HG02973 (cell line): ENCODE results near the gene CLIC6.

ENCODE experiments used
- ATAC-seq: cut with Tn5 transposase; IDR thresholded peaks from one replicate; pipeline ENCODE4 v1.9.1; 2021; ENCODE audit warnings: moderate library complexity; ENCODE audit not compliant: unreplicated experiment

CLIC6 gene

DNA sequence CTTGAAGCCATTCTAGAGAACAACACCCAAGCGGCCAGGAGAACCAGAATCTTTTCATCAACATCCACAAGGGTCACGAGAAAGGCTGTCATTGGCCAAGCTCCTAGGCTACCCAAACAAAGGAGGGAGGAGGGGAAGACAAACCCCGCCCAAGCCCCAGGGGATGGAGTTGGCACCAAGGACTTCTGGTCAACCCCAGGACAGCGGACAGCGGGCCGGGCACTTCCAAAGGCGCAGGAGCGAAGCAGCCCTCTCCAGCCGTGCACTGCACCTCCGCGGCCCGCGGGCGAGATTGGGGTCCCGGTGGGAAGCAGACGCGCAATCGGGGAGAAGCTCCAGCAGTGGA, at the start of gene CLIC6:
CLIC6 (plus strand) TSS at position 192 of the 346 bp plus-strand sequence. CDS start 395 bp downstream, outside the sequence.
- ATAC-seq, result no peak

DNA sequence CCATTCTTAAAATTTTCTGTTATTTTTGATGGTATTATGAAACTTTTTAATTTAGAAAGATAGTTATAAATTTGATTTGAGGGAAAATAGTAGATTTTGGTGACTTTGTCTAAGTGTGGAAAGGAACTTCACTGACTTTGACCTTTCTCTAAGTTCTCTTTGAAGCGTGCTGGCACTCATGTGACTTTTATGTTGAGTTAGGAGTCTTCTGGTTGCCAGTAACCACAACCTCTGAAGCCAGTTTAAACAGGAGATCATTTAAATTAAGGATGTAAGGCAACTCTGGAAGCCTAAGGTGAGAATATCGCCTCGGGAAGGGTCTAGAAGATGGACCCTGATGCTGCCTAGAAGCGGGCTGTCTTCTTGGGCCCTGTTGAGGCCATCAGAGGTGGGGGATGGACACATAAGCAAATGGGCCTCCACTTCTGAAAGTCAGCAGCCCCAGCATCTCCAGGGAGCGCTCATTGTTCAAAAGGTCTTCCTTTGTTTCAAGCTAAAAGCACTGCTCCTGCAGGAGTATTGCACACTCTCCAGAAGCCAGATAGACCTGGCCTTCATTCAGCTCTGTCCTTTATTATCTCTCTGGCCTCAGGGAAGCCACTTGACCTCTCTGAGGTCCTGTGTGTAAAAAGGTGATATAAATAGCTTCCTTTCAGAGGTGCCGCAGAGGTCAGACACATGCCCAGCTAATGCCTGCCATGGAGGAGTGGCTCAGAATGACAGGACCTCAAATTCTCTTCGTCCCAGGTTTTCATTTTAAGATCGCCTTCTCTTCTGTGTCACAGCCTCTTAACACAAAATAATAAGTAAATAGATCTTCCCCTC, 48.7 kb upstream of the CLIC6 start:
- no peak for ATAC-seq

DNA sequence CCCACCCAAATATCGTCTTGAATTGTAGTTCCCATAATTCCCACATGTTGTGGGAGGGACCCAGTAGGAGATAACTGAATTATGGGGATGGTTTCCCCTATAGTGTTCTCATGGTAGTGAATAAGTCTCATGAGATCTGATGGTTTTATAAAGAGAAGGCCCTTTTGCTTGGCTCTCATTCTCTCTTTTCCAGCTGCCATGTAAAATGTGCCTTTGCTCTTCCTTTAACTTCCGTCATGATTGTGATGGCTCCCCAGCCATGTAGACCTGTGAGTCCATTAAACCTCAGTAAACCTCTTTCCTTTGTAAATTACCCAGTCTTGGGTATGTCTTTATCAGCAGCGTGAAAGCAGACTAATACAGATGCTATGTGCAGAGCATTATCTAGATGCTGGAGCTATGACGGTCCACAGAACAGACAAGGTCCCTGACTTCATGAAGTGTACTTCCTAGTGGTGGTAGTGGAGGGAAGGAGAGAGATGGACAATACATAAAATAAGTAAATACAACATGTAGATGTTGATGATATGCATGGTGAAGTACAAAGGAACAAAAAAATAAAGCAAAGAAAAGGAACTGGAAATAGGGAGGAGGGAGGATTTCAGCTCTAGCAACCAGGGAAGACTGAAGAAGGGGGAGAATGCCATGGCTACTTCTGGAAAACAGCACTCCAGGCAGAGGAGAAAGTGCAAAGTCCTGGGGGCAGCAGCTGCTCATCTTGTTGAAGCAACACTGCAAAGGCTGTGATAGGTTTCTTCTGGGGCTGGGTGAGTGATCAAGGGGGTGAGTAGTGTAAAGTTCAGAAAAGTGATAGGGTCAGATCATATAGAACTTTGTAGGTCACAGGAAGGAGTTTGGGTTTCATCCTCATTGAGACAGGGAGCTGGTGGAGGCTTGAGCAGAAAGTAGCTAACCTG, 47.1 kb upstream of the CLIC6 start:
- no peak for ATAC-seq

DNA sequence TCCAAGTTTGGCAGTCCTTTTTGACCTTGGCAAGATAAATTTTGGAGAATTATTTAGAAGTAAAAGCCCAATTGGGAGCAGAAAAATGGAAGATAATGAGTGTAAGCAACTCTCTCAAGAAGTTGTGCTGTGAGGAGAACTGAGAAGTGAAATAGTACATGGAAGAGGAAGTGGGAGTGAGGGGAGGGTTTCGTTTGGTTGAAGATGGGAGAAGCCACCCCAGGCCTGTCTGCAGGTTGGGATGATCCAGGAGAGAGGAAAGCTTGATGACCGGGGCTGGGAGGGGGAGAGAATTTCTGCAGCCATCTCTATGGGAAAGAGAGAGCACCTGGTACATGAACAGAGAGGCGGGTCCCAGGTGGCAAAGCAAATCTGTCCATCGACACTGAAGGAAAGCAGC, 45.3 kb upstream of the CLIC6 start:
- ATAC-seq, result no peak

DNA sequence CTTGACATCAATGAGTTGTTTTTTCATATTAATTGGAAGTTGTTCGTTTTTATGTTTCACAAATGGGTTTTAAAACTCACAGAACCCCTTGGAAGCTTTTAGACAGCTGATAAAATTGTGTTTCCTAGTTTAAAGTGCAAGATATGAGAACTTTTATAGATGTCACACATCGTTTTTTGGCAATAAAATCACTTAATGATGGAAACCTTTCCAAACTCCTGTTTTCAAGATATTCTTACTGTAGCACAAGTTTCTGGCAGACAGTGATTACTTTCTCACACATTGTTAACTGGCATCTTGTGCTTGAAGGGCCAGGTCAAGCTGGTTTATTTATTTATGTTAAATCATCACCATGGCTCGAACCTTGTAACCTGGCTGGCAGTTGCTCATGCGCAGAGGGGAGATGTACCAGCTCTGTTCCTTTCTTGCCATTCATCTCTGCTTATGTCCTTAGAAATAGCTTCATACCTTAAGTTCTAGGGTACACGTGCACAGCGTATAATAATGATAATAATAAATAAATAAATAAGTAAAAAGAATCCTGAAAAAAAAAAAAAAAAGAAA, 43.7 kb upstream of the CLIC6 start:
- no peak for ATAC-seq

DNA sequence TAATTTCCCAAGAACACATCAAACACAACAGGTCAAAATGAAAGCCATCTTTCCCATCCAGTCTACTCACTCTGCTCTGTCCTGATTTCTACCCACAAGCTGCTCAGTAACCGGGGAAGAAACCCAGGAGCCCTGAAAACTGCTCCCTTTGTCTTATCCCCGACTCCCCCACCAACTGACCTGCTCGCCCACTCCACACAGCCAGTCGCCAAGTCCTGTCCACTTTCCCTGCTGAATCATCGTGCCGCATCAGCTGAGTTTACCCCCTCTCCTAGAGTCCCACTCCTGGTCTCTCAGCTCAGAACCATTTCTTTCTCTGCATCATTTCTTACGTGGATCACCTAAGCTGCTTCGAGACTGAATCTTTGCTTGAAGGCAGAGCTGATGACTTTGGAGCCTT, 42.7 kb upstream of the CLIC6 start:
- ATAC-seq, result no peak

DNA sequence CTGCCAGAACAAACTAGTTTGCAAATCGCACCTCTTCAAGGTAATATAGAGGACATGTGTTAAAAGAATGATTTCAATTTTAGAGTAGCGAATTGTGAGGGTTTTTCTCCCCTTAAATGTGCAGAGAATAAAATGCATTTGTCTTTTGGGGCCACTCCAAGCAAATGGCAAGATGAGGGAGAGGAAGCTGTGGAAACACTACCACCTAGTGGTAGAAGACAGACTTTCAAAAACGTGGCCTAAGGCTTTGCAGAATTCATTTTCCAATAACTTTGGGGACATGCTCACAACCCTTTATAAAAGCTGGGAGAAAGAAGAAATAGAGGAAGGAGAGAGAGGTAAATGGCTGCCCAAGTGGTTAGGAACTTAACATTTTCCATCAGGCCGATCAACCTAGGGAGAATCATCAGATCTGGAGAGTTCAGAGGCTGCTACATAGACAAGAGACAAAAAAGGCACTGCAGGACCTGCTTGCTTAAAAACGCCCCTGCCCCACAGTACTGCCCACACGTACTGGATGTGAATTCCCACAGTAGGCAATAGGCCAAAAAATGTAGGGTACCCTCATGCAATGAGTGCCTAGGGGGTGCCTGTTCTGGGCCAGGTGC, 38.2 kb upstream of the CLIC6 start:
- no peak for ATAC-seq

DNA sequence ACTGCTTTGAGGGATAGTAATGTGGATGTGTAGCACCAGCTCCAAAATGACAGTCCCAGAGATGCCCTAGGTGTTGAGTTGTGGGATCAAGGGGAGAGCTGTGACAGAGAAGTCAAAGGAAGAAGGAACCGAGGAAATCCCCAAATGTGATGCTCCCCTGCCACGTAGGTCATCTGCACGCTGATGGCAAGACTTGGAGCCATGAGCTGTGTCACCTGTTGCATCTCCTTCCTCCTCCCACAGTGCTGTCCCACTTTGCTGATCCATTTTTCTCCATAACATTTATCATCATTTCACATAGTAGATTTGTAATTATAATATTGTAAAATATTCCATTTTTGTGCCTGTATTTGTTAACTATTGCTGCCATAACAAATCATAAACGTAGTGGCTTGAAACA, 36.3 kb upstream of the CLIC6 start:
- no peak for ATAC-seq

DNA sequence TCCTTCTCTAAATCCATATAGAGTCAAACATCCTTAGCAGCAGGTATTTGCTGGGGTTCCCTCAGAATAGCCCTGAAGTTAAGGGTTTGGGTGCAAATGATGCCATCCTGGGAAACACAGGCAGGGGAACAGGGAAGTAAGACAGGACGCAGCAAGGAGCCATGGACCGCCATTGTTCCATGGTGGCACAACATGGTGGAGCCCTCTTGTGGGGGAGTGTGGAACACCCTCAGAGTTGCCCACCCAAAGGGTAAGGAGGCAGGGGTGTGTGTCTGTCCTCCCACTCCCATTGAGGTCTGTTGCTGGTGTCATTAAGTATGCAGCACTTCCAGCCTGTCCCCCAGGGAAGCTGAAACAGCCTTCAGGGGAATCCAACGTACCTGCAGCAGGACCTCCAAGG, 33.5 kb upstream of the CLIC6 start:
- no peak for ATAC-seq

DNA sequence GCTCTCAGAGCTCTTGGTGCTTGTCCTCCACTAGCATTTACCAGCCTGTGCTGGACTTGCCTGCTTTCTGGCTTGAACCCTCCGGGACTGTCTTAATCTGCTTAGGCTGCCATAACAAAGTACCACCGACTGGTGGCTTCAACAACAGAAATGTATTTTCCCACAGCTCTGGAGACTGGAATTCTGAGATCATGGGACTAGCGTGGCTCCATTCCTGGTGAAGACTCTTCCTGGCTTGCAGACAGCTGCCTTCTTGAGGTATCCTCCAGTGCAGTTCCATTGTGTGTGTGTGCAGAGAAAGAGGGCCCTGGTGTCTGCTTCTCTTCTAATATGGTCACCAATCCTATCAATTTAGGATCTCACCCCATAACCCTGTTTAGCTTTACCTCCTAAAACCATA, 31.8 kb upstream of the CLIC6 start:
- ATAC-seq, result no peak

DNA sequence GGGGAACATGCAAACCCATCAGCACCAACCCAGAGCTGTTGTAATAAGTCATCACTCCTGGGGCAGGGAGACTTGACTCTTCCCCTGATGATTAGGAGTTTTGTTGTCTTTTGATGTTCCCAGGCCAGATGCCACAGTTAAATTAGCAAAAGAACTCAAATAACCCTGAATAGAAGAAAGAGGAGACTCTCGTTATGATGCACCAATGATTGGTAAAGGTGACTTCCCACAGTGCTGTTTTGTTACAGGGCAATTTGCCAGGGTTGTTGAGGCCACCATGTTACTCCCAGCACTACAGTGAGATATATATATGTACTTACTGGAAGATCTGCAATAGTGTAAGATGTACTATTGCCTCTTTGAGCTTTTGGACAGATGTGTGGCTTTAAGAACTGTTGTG, 29.5 kb upstream of the CLIC6 start:
- ATAC-seq, result no peak

DNA sequence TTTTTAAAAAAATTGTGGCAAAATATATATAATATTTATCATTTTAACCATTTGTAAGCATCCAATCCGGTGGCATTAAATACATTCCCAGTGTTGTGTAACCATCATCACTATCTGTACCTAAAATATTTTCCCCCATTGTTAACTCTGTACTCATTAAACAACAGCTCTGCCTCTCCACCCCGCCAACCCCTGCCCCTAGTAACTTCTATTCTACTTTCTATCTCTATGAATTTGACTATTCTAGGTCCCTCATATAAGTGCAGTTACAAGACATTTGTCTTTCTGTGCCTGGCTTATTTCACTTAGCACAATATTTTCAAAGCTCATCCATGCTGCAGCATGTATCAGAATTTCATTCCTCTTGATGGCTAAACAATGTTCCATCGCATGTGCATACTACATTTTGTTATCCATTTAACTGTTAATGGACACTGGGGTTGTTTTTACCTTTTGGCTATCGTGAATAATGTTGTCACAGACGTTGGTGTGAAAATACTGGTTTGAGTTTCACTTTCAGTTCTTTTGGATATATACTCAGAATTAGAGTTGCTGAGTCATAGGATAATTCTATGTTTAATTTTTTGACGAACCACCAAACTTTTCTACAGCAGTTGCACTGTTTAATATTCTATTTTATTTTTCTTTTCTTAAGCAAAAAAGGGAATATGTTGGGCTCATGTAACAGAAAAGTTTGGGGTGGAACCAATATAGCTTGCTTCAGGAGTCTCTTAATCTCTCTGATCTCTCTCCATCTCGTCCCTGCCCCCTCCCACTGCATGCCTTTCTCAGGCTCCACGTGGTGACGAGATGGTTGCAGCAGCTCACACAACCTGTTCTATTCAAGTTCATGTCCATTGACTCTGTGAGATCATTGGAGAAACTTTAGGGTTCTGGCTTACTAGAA, 28.7 kb upstream of the CLIC6 start:
- peak; percentile 43 for ATAC-seq

DNA sequence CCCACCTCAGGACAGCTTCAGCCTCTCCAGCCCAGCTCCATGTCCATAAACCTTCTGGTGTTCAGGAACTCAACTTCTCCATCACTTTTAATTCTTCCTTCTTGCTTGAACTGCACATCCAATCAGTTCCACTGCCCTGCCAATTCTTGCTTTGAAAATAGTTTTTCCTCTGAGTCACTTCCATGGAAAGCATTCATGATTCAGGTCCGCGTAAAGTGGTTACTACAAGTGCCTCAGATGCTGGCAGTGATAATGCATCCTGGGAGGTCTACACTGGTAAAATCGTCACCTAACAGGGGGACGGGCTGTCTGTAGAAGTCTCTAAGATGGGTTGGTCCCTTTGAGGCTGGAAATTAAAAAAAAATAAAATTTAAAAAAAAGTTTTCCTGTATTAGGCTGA, 27.9 kb upstream of the CLIC6 start:
- ATAC-seq, result no peak

DNA sequence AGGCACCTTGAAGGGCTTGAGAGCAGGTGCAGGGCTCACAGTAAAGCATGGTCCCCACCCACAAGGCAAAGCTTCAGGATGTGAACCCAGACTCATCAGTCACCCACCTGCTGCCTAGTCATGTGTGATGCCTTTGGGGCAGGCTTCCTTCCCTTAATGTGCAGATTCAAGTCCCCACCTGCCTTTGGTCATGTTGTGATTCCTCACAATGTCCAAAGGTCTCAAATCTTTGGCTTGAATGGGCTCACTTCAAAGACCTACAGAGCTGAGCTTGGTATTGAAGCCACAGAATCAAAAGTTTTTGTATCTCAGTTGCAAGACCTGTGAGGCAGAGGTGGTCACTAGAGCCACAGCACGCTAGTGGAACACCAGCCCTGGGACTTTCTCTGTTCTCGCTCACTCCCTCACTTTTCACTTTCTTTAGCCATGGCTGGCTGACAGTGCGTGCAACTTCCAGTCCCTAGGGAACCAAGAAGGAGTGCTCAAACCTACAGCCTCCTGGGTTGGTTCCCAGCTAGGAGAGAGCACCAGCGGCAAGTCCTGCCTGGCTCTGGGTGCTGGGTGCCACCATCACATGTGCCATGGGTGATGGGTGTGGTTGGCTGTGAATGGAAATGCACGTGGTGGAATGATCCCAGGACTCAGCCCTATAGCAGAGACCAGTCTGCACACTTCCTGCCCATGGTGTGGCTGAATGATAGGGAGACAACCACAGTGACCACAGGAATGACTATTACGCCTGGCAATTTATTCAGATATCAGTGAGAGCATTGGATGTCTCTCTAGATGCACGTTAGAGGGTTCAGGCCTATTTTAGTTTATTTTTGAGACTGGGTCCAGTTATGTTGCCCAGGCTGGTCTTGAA, 26.4 kb upstream of the CLIC6 start:
- peak; percentile 47 for ATAC-seq

DNA sequence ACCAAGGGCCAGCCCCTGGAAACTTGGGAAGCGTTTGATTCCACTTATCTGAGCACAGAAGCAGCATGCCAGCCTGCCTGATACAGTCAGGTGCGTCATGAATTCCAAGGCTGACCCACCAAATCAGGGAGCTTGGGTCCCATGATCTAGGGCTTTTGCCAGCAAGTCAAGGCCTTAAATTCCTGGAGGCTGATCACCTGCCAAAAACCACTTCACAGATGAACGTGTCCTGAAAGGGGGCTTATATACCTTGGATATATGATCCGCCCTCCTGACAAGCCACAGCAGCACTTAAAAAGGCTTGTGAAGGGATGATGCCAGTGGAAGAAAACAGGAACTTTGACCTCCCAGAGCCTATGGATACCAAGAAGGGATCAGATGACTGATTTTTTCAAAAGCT, 24.0 kb upstream of the CLIC6 start:
- ATAC-seq, result no peak

DNA sequence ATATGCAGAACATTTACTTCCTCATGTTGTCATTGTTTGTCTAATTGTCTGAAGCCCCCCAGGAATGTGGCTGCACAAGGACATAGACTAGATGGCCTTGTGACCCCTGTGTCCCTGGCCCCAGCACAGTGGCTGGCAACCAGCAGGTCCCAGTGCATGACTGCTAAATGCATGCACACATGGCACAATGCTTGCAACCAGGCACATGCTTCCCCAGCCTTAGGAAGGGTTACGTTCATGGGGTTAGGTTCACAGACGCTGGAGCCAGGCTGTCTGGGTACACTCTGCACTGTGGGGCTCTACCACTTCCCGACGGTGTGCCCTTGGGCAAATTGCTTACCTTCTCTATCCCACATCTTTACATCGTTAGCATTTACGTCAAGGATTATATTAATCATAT, 21.2 kb upstream of the CLIC6 start:
- ATAC-seq, result no peak

DNA sequence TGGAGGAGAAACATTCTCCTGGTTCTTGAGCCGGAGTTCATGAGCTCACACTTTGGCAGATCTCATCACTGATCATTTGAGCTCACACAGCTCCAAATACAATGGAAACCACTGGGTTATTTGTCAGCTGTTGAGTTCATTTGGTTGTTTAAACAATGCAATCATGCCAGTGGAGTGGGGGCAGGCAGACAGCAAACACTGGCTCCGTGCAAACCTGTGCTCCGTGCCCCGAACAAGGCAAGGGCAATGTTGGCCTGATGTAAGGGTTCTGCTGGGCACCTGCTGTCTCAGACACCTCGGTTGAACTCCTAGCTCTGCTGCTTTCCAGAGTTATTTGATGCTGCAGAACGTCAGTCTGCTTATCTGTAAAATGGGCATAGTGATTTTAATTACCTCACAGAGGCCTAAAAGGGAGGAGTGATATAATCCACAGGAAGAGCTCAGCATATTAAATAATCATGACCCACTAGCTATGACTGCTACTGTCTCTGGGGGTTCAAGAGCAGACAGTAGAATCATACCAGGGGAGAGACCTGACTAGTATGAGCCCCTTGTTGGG, 20.0 kb upstream of the CLIC6 start:
- no peak for ATAC-seq

DNA sequence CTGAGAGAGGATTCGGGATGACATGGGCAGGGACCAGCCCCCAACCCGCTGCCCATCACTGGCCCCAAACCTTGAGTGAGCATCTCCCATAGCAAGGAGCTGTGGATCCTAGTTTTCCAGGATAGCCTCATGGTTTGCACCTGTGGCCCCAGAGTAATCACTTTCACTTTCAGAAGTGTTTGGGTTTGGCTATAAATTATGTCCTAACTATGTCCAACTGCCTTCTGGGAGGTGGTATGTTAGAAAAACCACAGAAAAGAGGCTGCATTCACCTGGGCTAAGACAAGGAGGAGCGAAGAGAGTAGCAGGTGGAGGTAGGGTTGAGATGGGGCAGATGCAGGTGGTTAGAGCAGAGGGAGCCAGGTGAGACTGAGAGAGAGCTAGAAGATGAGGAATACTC, 19.4 kb upstream of the CLIC6 start:
- no peak for ATAC-seq

DNA sequence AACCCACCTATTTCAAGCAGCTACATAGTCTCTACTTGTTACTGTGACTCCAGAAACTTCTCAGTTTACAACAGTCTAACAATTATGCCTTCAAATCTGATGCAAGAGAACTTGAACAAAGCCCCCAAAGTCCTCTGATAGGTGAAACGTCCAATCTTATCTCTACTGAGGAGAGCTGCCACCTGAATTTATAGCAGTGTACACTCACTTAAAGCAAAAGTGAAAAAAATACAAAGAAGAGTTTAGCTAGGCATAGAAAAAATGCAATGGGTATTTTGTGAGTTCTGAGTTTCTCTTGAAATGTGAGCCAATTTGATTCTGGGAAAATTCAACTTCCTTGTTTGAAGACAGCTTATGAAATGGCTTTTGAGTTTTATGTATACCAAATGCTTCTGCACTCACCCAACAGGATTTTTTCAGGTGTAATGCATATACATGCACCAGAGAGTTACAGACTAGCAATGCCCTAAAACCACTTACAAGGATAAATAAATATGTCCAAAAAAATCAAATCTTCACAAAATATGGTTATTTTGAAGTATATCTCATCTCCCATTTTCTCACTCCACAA, 17.8 kb upstream of the CLIC6 start:
- no peak for ATAC-seq
